GM23338 (cell line): ENCODE measurements around the gene RNU6-9.

Experiments
- CTCF ChIP-seq, 2 experiments: fragments of 200-600 bp in 1 of 2; sonication (generic) in 1 of 2; conservative IDR thresholded peaks; 2 replicates each; pipeline versions ENCODE4 v1.5.1 to v1.6.1; 2016 to 2017; ENCODE audit warnings: antibody characterized with exemption in 2 of 2, low read depth in 2 of 2, mild to moderate bottlenecking in 2 of 2, moderate library complexity in 1 of 2
- POLR2AphosphoS5 ChIP-seq: IDR thresholded peaks from 2 replicates; pipeline ENCODE4 v1.6.1; 2016; ENCODE audit warnings: antibody characterized with exemption, low read depth
- REST ChIP-seq: IDR thresholded peaks from one replicate; pipeline ENCODE4 v1.6.1; 2018; ENCODE audit warnings: antibody characterized with exemption; ENCODE audit not compliant: unreplicated experiment
- ZNF462 ChIP-seq: fragments of 250-450 bp; sonication (Bioruptor Pico); IDR thresholded peaks from 2 replicates; pipeline ENCODE4 v1.5.0; 2020; ENCODE audit warnings: mild to moderate bottlenecking, moderate library complexity

GRCh38 chr19:936175-936546 lies 42.9 kb downstream of the RNU6-9 start:
- TF ChIP-seq CTCF (conservative IDR thresholded peaks at IDR 0.05; ENCODE audit: low read depth in 2 of 2) = no peak
- no peak for TF ChIP-seq ZNF462 (CRISPR knock-in tag)
- no peak for TF ChIP-seq REST
- no peak for TF ChIP-seq POLR2AphosphoS5
